HepG2 (cell line): ENCODE data around the gene SLC39A2. TPM values are rescaled to one million over a fixed set of nuclear protein-coding genes. Genes with fewer than 3 reads are reported as not detected.

ENCODE experiments used
- ATF1 ChIP-seq: IDR thresholded peaks from 2 replicates; pipeline ENCODE4 v1.6.1; 2016; ENCODE audit warnings: mild to moderate bottlenecking, control low read depth
- EHMT2 ChIP-seq: fragments of 200-600 bp; sonication (generic); IDR thresholded peaks from 2 replicates; pipeline ENCODE4 v1.7.0; 2017; ENCODE audit warnings: antibody characterized with exemption, low read depth, low read length, borderline replicate concordance
- GABPA ChIP-seq, 2 experiments: IDR thresholded peaks; 2 replicates each; pipeline ENCODE4 v1.6.1; 2011 to 2016; ENCODE audit warnings: low read depth in 2 of 2, low read length in 1 of 2, missing biosample characterization in 1 of 2, missing genetic modification characterization in 1 of 2
- GFI1 ChIP-seq: sonication (generic); formaldehyde crosslinking; IDR thresholded peaks from 2 replicates; pipeline ENCODE4 v1.5.0; 2020; ENCODE audit warnings: missing genetic modification reagents, mild to moderate bottlenecking, borderline replicate concordance
- GTF2F1 ChIP-seq: fragments of 150-350 bp; IDR thresholded peaks from 2 replicates; pipeline ENCODE4 v1.6.1; 2014; ENCODE audit warnings: low read length
- HNRNPH1 ChIP-seq: fragments of 200-400 bp; formaldehyde crosslinking; optimal IDR thresholded peaks from 2 replicates; pipeline ENCODE3; 2017; ENCODE audit warnings: mild to moderate bottlenecking, low read depth, low read length
- MATR3 ChIP-seq: sonication (generic); formaldehyde crosslinking; IDR thresholded peaks from 2 replicates; pipeline ENCODE4 v1.4.0; 2020; ENCODE audit warnings: missing genetic modification reagents
- MBD4 ChIP-seq: IDR thresholded peaks from 2 replicates; pipeline ENCODE4 v1.6.1; 2012; ENCODE audit warnings: low read length, inconsistent platforms, borderline replicate concordance
- NR2F2 ChIP-seq: IDR thresholded peaks from 2 replicates; pipeline ENCODE4 v1.6.1; 2012; ENCODE audit warnings: low read depth, inconsistent platforms, borderline replicate concordance
- RARG ChIP-seq: sonication (generic); formaldehyde crosslinking; IDR thresholded peaks from 2 replicates; pipeline ENCODE4 v1.4.0; 2020; ENCODE audit warnings: low read depth, mild to moderate bottlenecking, missing genetic modification reagents
- SRSF9 ChIP-seq: fragments of 200-400 bp; formaldehyde crosslinking; IDR thresholded peaks from 2 replicates; pipeline ENCODE4 v1.6.1; 2018; ENCODE audit warnings: borderline replicate concordance, mild to moderate bottlenecking, low read depth, low read length; ENCODE audit not compliant: insufficient read depth, poor library complexity, severe bottlenecking
- TBL1XR1 ChIP-seq: fragments of 150-350 bp; IDR thresholded peaks from 2 replicates; pipeline ENCODE4 v1.6.1; 2014; ENCODE audit warnings: borderline replicate concordance, low read length; ENCODE audit not compliant: partially characterized antibody
- ZBTB3 ChIP-seq: sonication (generic); formaldehyde crosslinking; IDR thresholded peaks from 2 replicates; pipeline ENCODE4 v1.4.0; 2020; ENCODE audit warnings: low read depth, mild to moderate bottlenecking, moderate library complexity, missing genetic modification reagents, borderline replicate concordance
- ZC3H4 ChIP-seq: sonication (generic); formaldehyde crosslinking; IDR thresholded peaks from 2 replicates; pipeline ENCODE4 v1.4.0; 2020; ENCODE audit warnings: missing genetic modification reagents, borderline replicate concordance
- ZNF431 ChIP-seq: sonication (generic); formaldehyde crosslinking; IDR thresholded peaks from 2 replicates; pipeline ENCODE4 v1.9.0; 2022; ENCODE audit warnings: missing genetic modification reagents, low read depth, mild to moderate bottlenecking, borderline replicate concordance
- ZNF576 ChIP-seq: sonication (generic); formaldehyde crosslinking; IDR thresholded peaks from 2 replicates; pipeline ENCODE4 v1.4.0; 2020; ENCODE audit warnings: mild to moderate bottlenecking, missing genetic modification reagents
- ZNF784 ChIP-seq: sonication (generic); formaldehyde crosslinking; IDR thresholded peaks from 2 replicates; pipeline ENCODE4 v1.5.1; 2020; ENCODE audit warnings: missing genetic modification reagents, mild to moderate bottlenecking, borderline replicate concordance
- ZSCAN31 ChIP-seq: sonication (generic); formaldehyde crosslinking; IDR thresholded peaks from 2 replicates; pipeline ENCODE4 v1.5.0; 2020; ENCODE audit warnings: low read depth, mild to moderate bottlenecking, missing genetic modification reagents
- polyA plus RNA-seq, 8 experiments: library from polyadenylated mRNA; depleted of rRNA in 3 of 8; stranded (reverse) in 7 of 8; unstranded in 1 of 8; fragments of >200 nt; fragmentation: Illumina TruSeq in 4 of 8; extraction: Trizol in 4 of 8; gene quantifications; 2 replicates each; pipeline versions ENCODE4 v1.2.1 to v1.2.3, GENCODE V29; 2011 to 2016; ENCODE audit warnings: low read depth in 4 of 8, missing spikeins in 1 of 8, mixed read lengths in 1 of 8; ENCODE audit not compliant: insufficient read depth in 1 of 8
- total RNA-seq, 5 experiments: library from RNA; depleted of rRNA; stranded (reverse); fragments of >200 nt; fragmentation: Illumina TruSeq; extraction: Trizol; gene quantifications; 2 replicates each; pipeline ENCODE4 v1.2.3, GENCODE V29; 2016; ENCODE audit warnings: low read depth in 1 of 5
- TF ChIP-seq, protein P1 (sequence below): sonication (generic); formaldehyde crosslinking; IDR thresholded peaks from 2 replicates; pipeline ENCODE4 v1.4.0; 2020; ENCODE audit warnings: mild to moderate bottlenecking, missing genetic modification reagents
- TF ChIP-seq, protein P2 (sequence below): IDR thresholded peaks from 2 replicates; pipeline ENCODE4 v1.6.1; 2016; ENCODE audit warnings: missing compliant biosample characterization, missing genetic modification reagents, borderline replicate concordance
- TF ChIP-seq, protein P3 (sequence below): sonication (generic); formaldehyde crosslinking; IDR thresholded peaks from 2 replicates; pipeline ENCODE4 v1.4.0; 2020; ENCODE audit warnings: low read depth, mild to moderate bottlenecking, missing genetic modification reagents
- TF ChIP-seq, protein P4 (sequence below), 2 experiments: sonication (generic) in 1 of 2; formaldehyde crosslinking in 1 of 2; IDR thresholded peaks; 2 replicates each; pipeline versions ENCODE4 v1.4.0 to v1.6.1; 2018 to 2020; ENCODE audit warnings: missing genetic modification reagents in 2 of 2, borderline replicate concordance in 1 of 2, low read depth in 1 of 2, mild to moderate bottlenecking in 1 of 2, missing biosample characterization in 1 of 2

SLC39A2 gene
- total and polyA plus RNA-seq, 2 of the 13 experiments (the other 11 are each of a cell fraction or from before 2014, with no cell fraction given) = 0.08 to 0.11 TPM

GRCh38 chr14:21039585-21040369 is 40.7 kb downstream of the SLC39A2 start (continued):
- TF ChIP-seq GFI1 (CRISPR knock-in tag) (no peak), ZSCAN31 (CRISPR knock-in tag) (0 out of 2 replicates have a peak, but pooled peaks have one; percentile 21), ZBTB3 (CRISPR knock-in tag) (no peak; the same call in none of the 2 replicates), ZNF784 (CRISPR knock-in tag) (no peak), ATF1 (CRISPR knock-in tag) (no peak), NR2F2 (no peak), HNRNPH1 (no peak), GTF2F1 (no peak), TBL1XR1 (peak; percentile 59), SRSF9 (no peak), ZNF576 (CRISPR knock-in tag) (no peak), GABPA (IDR thresholded peaks at IDR 0.05; ENCODE audit: low read depth, low read length) (no peak), GABPA (CRISPR knock-in tag; IDR thresholded peaks at IDR 0.05; ENCODE audit: low read depth) (0 out of 2 replicates have a peak, but pooled peaks have one; percentile 37), ZNF431 (CRISPR knock-in tag) (no peak), RARG (CRISPR knock-in tag) (no peak), EHMT2 (peak; percentile 72; the same call in 1 of the 2 replicates), ZC3H4 (CRISPR knock-in tag) (0 out of 2 replicates have a peak, but pooled peaks have one; percentile 36), MATR3 (no peak), MBD4 (no peak)
- TF ChIP-seq, protein P1, sequence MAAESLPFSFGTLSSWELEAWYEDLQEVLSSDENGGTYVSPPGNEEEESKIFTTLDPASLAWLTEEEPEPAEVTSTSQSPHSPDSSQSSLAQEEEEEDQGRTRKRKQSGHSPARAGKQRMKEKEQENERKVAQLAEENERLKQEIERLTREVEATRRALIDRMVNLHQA (CRISPR knock-in tag) = no peak
- TF ChIP-seq, protein P2, sequence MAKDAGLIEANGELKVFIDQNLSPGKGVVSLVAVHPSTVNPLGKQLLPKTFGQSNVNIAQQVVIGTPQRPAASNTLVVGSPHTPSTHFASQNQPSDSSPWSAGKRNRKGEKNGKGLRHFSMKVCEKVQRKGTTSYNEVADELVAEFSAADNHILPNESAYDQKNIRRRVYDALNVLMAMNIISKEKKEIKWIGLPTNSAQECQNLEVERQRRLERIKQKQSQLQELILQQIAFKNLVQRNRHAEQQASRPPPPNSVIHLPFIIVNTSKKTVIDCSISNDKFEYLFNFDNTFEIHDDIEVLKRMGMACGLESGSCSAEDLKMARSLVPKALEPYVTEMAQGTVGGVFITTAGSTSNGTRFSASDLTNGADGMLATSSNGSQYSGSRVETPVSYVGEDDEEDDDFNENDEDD (CRISPR knock-in tag) = no peak
- TF ChIP-seq, protein P3, sequence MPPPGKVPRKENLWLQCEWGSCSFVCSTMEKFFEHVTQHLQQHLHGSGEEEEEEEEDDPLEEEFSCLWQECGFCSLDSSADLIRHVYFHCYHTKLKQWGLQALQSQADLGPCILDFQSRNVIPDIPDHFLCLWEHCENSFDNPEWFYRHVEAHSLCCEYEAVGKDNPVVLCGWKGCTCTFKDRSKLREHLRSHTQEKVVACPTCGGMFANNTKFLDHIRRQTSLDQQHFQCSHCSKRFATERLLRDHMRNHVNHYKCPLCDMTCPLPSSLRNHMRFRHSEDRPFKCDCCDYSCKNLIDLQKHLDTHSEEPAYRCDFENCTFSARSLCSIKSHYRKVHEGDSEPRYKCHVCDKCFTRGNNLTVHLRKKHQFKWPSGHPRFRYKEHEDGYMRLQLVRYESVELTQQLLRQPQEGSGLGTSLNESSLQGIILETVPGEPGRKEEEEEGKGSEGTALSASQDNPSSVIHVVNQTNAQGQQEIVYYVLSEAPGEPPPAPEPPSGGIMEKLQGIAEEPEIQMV (CRISPR knock-in tag) = no peak
- TF ChIP-seq, protein P4, sequence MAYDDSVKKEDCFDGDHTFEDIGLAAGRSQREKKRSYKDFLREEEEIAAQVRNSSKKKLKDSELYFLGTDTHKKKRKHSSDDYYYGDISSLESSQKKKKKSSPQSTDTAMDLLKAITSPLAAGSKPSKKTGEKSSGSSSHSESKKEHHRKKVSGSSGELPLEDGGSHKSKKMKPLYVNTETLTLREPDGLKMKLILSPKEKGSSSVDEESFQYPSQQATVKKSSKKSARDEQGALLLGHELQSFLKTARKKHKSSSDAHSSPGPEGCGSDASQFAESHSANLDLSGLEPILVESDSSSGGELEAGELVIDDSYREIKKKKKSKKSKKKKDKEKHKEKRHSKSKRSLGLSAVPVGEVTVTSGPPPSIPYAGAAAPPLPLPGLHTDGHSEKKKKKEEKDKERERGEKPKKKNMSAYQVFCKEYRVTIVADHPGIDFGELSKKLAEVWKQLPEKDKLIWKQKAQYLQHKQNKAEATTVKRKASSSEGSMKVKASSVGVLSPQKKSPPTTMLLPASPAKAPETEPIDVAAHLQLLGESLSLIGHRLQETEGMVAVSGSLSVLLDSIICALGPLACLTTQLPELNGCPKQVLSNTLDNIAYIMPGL (CRISPR knock-in tag; IDR thresholded peaks at IDR 0.05; ENCODE audit: borderline replicate concordance in 1 of 2, low read depth in 1 of 2) = peak; percentile 50 to 57; a peak in 2 of 4 replicates
